Measurements from ENCODE around the gene WSCD2. TPM values are rescaled to one million over a fixed set of nuclear protein-coding genes. Genes with fewer than 3 reads are reported as not detected.

WSCD2 gene
- total and polyA plus RNA-seq, 9 donors, result under 0.01 to 2.6 (median 0.53) TPM; not detected in 1

DNA sequence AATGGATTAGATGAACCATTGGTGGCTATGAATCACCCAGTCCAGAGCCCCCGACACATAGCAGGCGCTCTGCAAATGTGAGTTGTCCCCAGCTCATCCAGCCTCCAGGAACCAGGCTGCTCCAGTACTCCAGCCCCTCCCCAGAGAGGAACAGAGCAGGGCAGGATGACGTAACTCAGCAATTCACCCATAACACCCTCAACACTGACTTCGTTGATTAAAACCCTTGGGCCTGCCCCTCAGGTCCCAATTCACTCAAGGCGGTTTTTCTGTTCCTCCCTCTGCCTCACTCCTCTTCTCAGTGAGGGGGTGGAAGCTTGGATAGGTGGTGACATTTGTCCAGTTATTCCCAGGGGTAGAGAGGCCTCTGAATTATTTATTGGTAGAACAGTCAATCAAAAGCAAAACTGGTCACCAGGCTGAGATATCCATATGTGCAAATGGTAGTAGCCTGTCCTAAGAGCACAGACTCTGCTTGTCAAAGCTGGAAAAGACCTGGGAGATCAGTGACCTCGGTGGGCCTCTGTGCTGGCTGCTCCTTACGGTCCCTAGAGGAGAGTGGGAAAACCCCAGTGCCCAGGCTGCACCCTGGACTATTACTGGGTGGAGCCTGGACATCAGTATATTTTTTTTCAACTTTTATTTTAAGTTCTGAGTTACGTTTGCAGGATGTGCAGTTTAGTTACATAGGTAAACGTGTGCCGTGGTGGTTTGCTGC lies 113.1 kb downstream of the WSCD2 start:
- Histone ChIP-seq H3K9me3 (no peaks in the 10 kb centered on the region), H3K4me3 (no peak overlapping the region), H3K36me3 (no peaks in the 10 kb centered on the region), H3K27ac (no peak overlapping the region), H3K4me1 (ENCODE audit: insufficient read depth) (no peaks in the 10 kb centered on the region), H3K27me3 (no peaks in the 10 kb centered on the region)
- intact Hi-C loops (cut with DNase I), result no loop called here
- WGBS, 3 donors, result 45 to 48% (median 48%) methylated on average over 10 of the region's 10 CpGs
- no peak for DNase-seq
- TF ChIP-seq EP300 (IDR thresholded peaks at IDR 0.05) (no peak), POLR2A (IDR thresholded peaks at IDR 0.05) (no peak)
- TF ChIP-seq, protein P1, sequence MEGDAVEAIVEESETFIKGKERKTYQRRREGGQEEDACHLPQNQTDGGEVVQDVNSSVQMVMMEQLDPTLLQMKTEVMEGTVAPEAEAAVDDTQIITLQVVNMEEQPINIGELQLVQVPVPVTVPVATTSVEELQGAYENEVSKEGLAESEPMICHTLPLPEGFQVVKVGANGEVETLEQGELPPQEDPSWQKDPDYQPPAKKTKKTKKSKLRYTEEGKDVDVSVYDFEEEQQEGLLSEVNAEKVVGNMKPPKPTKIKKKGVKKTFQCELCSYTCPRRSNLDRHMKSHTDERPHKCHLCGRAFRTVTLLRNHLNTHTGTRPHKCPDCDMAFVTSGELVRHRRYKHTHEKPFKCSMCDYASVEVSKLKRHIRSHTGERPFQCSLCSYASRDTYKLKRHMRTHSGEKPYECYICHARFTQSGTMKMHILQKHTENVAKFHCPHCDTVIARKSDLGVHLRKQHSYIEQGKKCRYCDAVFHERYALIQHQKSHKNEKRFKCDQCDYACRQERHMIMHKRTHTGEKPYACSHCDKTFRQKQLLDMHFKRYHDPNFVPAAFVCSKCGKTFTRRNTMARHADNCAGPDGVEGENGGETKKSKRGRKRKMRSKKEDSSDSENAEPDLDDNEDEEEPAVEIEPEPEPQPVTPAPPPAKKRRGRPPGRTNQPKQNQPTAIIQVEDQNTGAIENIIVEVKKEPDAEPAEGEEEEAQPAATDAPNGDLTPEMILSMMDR (IDR thresholded peaks at IDR 0.05), result no peak

- Histone ChIP-seq H3K27me3 (no peaks in the 10 kb centered on the region), H3K9me3 (no peaks in the 10 kb centered on the region), H3K4me1 (ENCODE audit: insufficient read depth) (no peaks in the 10 kb centered on the region), H3K36me3 (no peaks in the 10 kb centered on the region), H3K27ac (no peak overlapping the region), H3K4me3 (no peak overlapping the region)
- 72 to 77% (median 72%) methylated on average over 2 of the region's 2 CpGs for WGBS, 3 donors
- intact Hi-C loops (cut with DNase I), result no loop called here
- no peak for DNase-seq
- TF ChIP-seq, protein P1 (IDR thresholded peaks at IDR 0.05), result no peak
- TF ChIP-seq EP300 (IDR thresholded peaks at IDR 0.05) (no peak), POLR2A (IDR thresholded peaks at IDR 0.05) (no peak)
Observed at GRCh38 chr12:108247130-108247529, 118.0 kb downstream of the WSCD2 start.

GRCh38 chr12:108248011-108248410 lies 118.9 kb downstream of the WSCD2 start:
- H3K9me3 ChIP-seq, result no peaks in the 10 kb centered on the region
- no peak overlapping the region for H3K27ac ChIP-seq
- no peaks in the 10 kb centered on the region for H3K4me1 ChIP-seq (ENCODE audit: insufficient read depth)
- intact Hi-C loops (cut with DNase I), result no loop called here
- no peak for DNase-seq
- no peaks in the 10 kb centered on the region for H3K36me3 ChIP-seq
- WGBS, 3 donors, result 74 to 93% (median 86%) methylated on average over 13 of the region's 13 CpGs
- H3K27me3 ChIP-seq, result no peaks in the 10 kb centered on the region
- H3K4me3 ChIP-seq, result no peak overlapping the region
- TF ChIP-seq, protein P1 (IDR thresholded peaks at IDR 0.05), result no peak
- TF ChIP-seq EP300 (IDR thresholded peaks at IDR 0.05) (no peak), POLR2A (IDR thresholded peaks at IDR 0.05) (no peak)

DNA sequence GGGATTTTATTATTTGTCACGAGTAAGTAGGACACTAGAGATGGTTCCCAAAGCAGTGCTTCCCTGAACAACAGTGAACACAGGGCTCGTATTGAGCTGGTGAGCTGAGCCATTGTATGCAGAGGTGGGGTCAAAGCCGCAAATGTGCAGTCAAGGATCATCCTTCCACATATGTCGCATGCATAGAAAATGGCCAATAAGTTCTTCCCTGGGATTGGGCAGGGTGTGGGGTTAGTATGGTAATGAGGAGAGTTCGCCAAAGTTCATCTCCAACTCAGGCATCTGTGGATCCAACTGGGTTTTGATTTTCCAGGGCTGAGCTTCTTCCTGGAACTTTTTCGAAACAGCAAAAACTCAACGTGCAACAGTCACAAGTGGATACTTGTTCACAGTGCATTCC lies 123.4 kb downstream of the WSCD2 start:
- DNase-seq, result no peak
- Histone ChIP-seq H3K4me3 (no peak overlapping the region), H3K9me3 (no peaks in the 10 kb centered on the region), H3K27ac (no peak overlapping the region), H3K36me3 (no peaks in the 10 kb centered on the region), H3K27me3 (no peaks in the 10 kb centered on the region), H3K4me1 (ENCODE audit: insufficient read depth) (no peaks in the 10 kb centered on the region)
- WGBS, 3 donors, result 75 to 86% (median 79%) methylated on average over 7 of the region's 7 CpGs
- intact Hi-C loops (cut with DNase I), result no loop called here
- TF ChIP-seq EP300 (IDR thresholded peaks at IDR 0.05), result no peak
- TF ChIP-seq, protein P1 (IDR thresholded peaks at IDR 0.05), result no peak
- no peak for TF ChIP-seq POLR2A (IDR thresholded peaks at IDR 0.05)

All from ovary (tissue), 9 donors.